ENCODE data around the gene ANKRD11. TPM values are rescaled to one million over a fixed set of nuclear protein-coding genes. Genes with fewer than 3 reads are reported as not detected.
"Not testable (repeated sequence)": the region's sequence is repeated elsewhere in the genome, so short reads cannot be mapped to it uniquely, and the experiment has no call there.

ANKRD11 gene
- total RNA-seq, 1 experiment from 2014 or later = 28.5 TPM

DNA sequence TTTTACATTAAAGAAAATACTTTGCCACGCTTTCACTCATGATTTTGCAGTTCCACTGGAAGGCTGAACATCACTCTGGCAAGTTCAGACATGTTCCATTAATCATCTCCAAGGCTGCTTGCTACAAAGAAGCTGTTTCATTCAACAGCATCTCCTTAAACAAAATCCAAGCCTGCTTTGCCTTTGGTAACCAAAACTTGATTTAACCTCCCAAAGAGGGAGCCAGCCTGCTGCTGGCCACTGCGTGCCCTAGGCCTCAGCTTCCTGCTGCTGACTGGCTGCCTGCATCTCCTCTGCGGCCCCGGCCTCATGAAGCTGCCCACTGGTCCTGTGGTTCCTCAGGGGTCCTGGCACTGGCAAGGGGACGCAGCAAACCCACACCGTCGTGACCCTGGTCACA is 31.8 kb downstream of the ANKRD11 start:
- H3K4me1 ChIP-seq (ENCODE audit: low read length) = no peaks in the 10 kb centered on the region
- H3K9ac ChIP-seq (ENCODE audit: low read length) = no peak overlapping the region
- no peak for DNase-seq
- H3K4me3 ChIP-seq (ENCODE audit: low read length) = no peak overlapping the region
- no peak overlapping the region for H2AFZ ChIP-seq (ENCODE audit: low read length)
- no peaks in the 10 kb centered on the region for H3K36me3 ChIP-seq (ENCODE audit: insufficient read depth, low read length)
- H3K4me2 ChIP-seq (ENCODE audit: low read depth, low read length, poor library complexity, severe bottlenecking) = no peak overlapping the region
- H3K9me2 ChIP-seq (replicated peaks; ENCODE audit: insufficient read depth, low read length) = no peaks in the 10 kb centered on the region
- peaks cover 10% of the 10 kb centered on the region; the same call in 1 of the 2 replicates for H3K9me3 ChIP-seq (ENCODE audit: low read length)
- H3K27ac ChIP-seq (ENCODE audit: low read length) = no peak overlapping the region
- peaks cover 48% of the 10 kb centered on the region for H3K79me2 ChIP-seq (ENCODE audit: low read length)
- H4K20me1 ChIP-seq (ENCODE audit: insufficient read depth, low read depth, low read length) = peaks cover 62% of the 10 kb centered on the region
- no peaks in the 10 kb centered on the region for H3K27me3 ChIP-seq (ENCODE audit: low read length)

DNA sequence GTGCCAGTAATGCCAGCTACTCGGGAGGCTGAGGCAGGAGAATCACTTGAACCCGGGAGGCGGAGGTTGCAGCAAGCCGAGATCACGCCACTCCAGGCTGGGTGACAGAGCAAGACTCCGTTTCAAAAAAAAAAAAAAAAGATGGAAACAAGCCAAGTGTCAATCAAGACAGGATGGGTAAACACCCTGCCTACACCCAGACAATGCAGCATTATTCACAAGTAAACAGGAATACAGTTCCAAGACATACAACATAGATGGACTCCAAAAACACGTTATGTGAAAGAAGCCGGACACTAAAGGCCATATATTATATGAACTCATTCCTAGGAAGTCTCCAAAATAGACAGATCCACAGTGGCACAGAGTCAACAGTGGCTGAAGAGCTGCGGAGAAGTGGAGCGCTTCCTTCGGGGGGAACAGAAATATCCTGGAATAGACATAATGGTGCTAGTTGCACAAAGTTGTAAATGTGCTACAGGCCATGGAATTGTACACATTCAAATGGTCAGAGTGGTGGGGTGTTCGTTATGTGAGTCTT is 33.9 kb downstream of the ANKRD11 start:
- no peak for DNase-seq
- Histone ChIP-seq H3K4me3 (ENCODE audit: low read length) (no peak overlapping the region), H3K27ac (ENCODE audit: low read length) (no peak overlapping the region), H3K9ac (ENCODE audit: low read length) (no peak overlapping the region), H4K20me1 (ENCODE audit: insufficient read depth, low read depth, low read length) (peaks cover 79% of the 10 kb centered on the region), H3K79me2 (ENCODE audit: low read length) (peaks cover 65% of the 10 kb centered on the region), H3K36me3 (ENCODE audit: insufficient read depth, low read length) (no peaks in the 10 kb centered on the region), H3K4me2 (ENCODE audit: low read depth, low read length, poor library complexity, severe bottlenecking) (no peak overlapping the region), H2AFZ (ENCODE audit: low read length) (no peak overlapping the region), H3K9me3 (ENCODE audit: low read length) (peaks cover 10% of the 10 kb centered on the region; the same call in 1 of the 2 replicates), H3K27me3 (ENCODE audit: low read length) (no peaks in the 10 kb centered on the region), H3K9me2 (replicated peaks; ENCODE audit: insufficient read depth, low read length) (no peaks in the 10 kb centered on the region), H3K4me1 (ENCODE audit: low read length) (no peaks in the 10 kb centered on the region)

GRCh38 chr16:89455692-89456091 is 34.7 kb downstream of the ANKRD11 start:
- Histone ChIP-seq H3K27me3 (ENCODE audit: low read length) (no peaks in the 10 kb centered on the region), H3K4me2 (ENCODE audit: low read depth, low read length, poor library complexity, severe bottlenecking) (no peak overlapping the region), H3K9me2 (replicated peaks; ENCODE audit: insufficient read depth, low read length) (no peaks in the 10 kb centered on the region), H4K20me1 (ENCODE audit: insufficient read depth, low read depth, low read length) (peaks cover 79% of the 10 kb centered on the region), H3K4me1 (ENCODE audit: low read length) (no peaks in the 10 kb centered on the region), H3K4me3 (ENCODE audit: low read length) (no peak overlapping the region), H3K27ac (ENCODE audit: low read length) (no peak overlapping the region), H3K79me2 (ENCODE audit: low read length) (peaks cover 65% of the 10 kb centered on the region), H3K9me3 (ENCODE audit: low read length) (peaks cover 10% of the 10 kb centered on the region; the same call in 1 of the 2 replicates), H3K36me3 (ENCODE audit: insufficient read depth, low read length) (no peaks in the 10 kb centered on the region), H2AFZ (ENCODE audit: low read length) (no peak overlapping the region), H3K9ac (ENCODE audit: low read length) (no peak overlapping the region)
- DNase-seq = no peak

- DNase-seq = peak; percentile 79
- peaks cover 81% of the 10 kb centered on the region for H4K20me1 ChIP-seq (ENCODE audit: insufficient read depth, low read depth, low read length)
- H3K27me3 ChIP-seq (ENCODE audit: low read length) = no peaks in the 10 kb centered on the region
- H3K4me2 ChIP-seq (ENCODE audit: low read depth, low read length, poor library complexity, severe bottlenecking) = no peak overlapping the region
- no peaks in the 10 kb centered on the region for H3K36me3 ChIP-seq (ENCODE audit: insufficient read depth, low read length)
- peaks cover 67% of the 10 kb centered on the region for H3K79me2 ChIP-seq (ENCODE audit: low read length)
- H3K9me3 ChIP-seq (ENCODE audit: low read length) = peaks cover 10% of the 10 kb centered on the region; the same call in 1 of the 2 replicates
- no peaks in the 10 kb centered on the region for H3K4me1 ChIP-seq (ENCODE audit: low read length)
- no peak overlapping the region for H2AFZ ChIP-seq (ENCODE audit: low read length)
- no peak overlapping the region for H3K27ac ChIP-seq (ENCODE audit: low read length)
- H3K9ac ChIP-seq (ENCODE audit: low read length) = no peak overlapping the region
- no peaks in the 10 kb centered on the region for H3K9me2 ChIP-seq (replicated peaks; ENCODE audit: insufficient read depth, low read length)
- no peak overlapping the region for H3K4me3 ChIP-seq (ENCODE audit: low read length)
Measured at GRCh38 chr16:89455178-89455577, 35.2 kb downstream of the ANKRD11 start.

DNA sequence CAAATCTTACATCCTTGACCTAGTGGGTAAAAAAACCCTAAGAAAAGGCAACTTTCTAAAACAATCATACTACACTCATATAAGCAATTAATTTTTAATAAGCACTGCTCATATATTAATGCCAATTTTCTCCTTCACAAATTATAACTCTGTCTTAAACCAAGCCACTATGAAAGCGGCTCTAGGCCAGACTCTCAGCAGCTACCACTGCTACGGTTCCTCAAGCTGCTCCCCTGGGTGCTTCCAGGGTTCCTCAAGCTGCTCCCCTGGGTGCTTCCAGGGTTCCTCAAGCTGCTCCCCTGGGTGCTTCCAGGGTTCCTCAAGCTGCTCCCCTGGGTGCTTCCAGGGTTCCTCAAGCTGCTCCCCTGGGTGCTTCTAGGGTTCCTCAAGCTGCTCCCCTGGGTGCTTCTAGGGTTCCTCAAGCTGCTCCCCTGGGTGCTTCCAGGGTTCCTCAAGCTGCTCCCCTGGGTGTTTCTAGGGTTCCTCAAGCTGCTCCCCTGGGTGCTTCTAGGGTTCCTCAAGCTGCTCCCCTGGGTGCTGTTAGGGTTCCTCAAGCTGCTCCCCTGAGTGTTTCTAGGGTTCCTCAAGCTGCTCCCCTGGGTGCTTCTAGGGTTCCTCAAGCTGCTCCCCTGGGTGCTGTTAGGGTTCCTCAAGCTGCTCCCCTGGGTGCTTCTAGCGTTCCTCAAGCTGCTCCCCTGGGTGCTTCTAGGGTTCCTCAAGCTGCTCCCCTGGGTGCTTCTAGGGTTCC is 35.8 kb downstream of the ANKRD11 start:
- H3K36me3 ChIP-seq (ENCODE audit: insufficient read depth, low read length); H3K27me3 ChIP-seq (ENCODE audit: low read length); H3K4me2 ChIP-seq (ENCODE audit: low read depth, low read length, poor library complexity, severe bottlenecking); H3K4me3 ChIP-seq (ENCODE audit: low read length); H3K9me2 ChIP-seq (replicated peaks; ENCODE audit: insufficient read depth, low read length); H2AFZ ChIP-seq (ENCODE audit: low read length); H3K9ac ChIP-seq (ENCODE audit: low read length); H3K4me1 ChIP-seq (ENCODE audit: low read length); H3K27ac ChIP-seq (ENCODE audit: low read length): not testable (repeated sequence)
- Histone ChIP-seq H3K9me3 (ENCODE audit: low read length) (peaks cover 10% of the 10 kb centered on the region; the same call in 1 of the 2 replicates), H4K20me1 (ENCODE audit: insufficient read depth, low read depth, low read length) (peaks cover 85% of the 10 kb centered on the region), H3K79me2 (ENCODE audit: low read length) (peaks cover 71% of the 10 kb centered on the region)
- DNase-seq = peak; percentile 63

DNA sequence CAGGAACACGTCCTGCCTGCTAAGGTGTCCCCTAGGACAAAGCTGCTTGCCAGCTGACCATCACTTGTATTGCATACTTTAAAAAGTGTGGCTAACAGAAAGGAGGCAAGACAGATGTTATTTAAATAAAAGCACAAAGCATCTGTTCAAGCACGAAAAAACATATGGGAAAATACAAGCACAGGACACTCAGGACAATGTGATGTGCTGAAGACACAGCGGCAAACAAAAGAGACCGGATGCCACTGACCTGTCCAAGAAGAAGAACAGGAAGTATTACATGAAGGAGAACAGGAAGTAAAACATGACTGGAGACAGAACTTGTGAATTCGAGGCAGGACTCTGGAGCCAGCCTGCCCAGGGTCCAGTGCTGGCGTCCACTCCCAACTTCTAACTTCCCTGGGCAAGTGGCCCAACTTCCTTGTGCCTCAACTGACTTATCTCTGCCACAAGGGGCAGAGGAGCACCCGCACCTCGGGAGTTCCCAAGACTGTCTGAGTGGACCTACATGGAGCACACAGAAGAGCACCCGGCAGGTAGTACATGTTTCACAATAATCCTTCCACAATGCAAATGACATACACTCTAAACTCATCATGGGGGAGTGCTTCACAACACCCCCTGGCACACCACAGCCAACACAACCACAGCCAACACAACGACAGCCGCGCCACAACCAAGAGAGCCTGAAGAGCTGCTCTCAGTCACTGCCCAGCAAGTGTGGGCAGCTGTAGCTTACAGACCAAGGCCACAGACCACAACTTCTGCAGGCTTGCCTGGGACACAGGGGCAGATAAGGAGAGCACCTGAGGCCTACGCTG is 36.6 kb downstream of the ANKRD11 start:
- Histone ChIP-seq H3K79me2 (ENCODE audit: low read length) (peaks cover 69% of the 10 kb centered on the region), H3K4me2 (ENCODE audit: low read depth, low read length, poor library complexity, severe bottlenecking) (no peak overlapping the region), H3K9me2 (replicated peaks; ENCODE audit: insufficient read depth, low read length) (no peaks in the 10 kb centered on the region), H2AFZ (ENCODE audit: low read length) (no peak overlapping the region), H3K9ac (ENCODE audit: low read length) (no peak overlapping the region), H3K27me3 (ENCODE audit: low read length) (no peaks in the 10 kb centered on the region), H3K4me3 (ENCODE audit: low read length) (no peak overlapping the region), H4K20me1 (ENCODE audit: insufficient read depth, low read depth, low read length) (peaks cover 87% of the 10 kb centered on the region), H3K36me3 (ENCODE audit: insufficient read depth, low read length) (no peaks in the 10 kb centered on the region), H3K27ac (ENCODE audit: low read length) (no peak overlapping the region), H3K4me1 (ENCODE audit: low read length) (no peaks in the 10 kb centered on the region), H3K9me3 (ENCODE audit: low read length) (peaks cover 10% of the 10 kb centered on the region; the same call in 1 of the 2 replicates)
- no peak for DNase-seq

- peaks cover 91% of the 10 kb centered on the region for H4K20me1 ChIP-seq (ENCODE audit: insufficient read depth, low read depth, low read length)
- no peaks in the 10 kb centered on the region for H3K27me3 ChIP-seq (ENCODE audit: low read length)
- H3K36me3 ChIP-seq (ENCODE audit: insufficient read depth, low read length) = no peaks in the 10 kb centered on the region
- peaks cover 10% of the 10 kb centered on the region; the same call in 1 of the 2 replicates for H3K9me3 ChIP-seq (ENCODE audit: low read length)
- no peak for DNase-seq
- H2AFZ ChIP-seq (ENCODE audit: low read length) = no peak overlapping the region
- H3K4me3 ChIP-seq (ENCODE audit: low read length) = no peak overlapping the region
- H3K79me2 ChIP-seq (ENCODE audit: low read length) = peaks cover 71% of the 10 kb centered on the region
- no peaks in the 10 kb centered on the region for H3K9me2 ChIP-seq (replicated peaks; ENCODE audit: insufficient read depth, low read length)
- no peaks in the 10 kb centered on the region for H3K4me1 ChIP-seq (ENCODE audit: low read length)
- H3K9ac ChIP-seq (ENCODE audit: low read length) = no peak overlapping the region
- no peak overlapping the region for H3K4me2 ChIP-seq (ENCODE audit: low read depth, low read length, poor library complexity, severe bottlenecking)
- no peak overlapping the region for H3K27ac ChIP-seq (ENCODE audit: low read length)
Measured at GRCh38 chr16:89452925-89453324, 37.4 kb downstream of the ANKRD11 start.

DNA sequence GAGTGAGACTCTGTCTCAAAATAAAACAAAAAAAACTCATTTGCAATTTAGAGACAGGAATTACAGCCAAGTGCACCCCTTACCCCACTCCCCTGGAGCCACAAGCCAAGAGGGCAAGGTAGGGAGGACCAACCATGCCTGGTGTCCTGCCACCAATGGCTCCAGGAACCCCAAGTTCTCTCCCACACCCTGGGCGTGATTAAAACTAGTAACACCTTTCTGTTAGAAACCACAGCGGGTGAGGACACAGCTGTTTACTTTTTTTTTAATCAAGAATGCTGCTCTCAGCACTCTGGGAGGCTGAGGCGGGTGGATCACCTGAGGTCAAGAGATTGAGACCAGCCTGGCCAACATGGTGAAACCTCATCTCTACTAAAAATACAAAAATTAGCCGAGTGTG is 38.1 kb downstream of the ANKRD11 start:
- Histone ChIP-seq H2AFZ (ENCODE audit: low read length) (no peak overlapping the region), H4K20me1 (ENCODE audit: insufficient read depth, low read depth, low read length) (peaks cover 91% of the 10 kb centered on the region), H3K9ac (ENCODE audit: low read length) (no peak overlapping the region), H3K36me3 (ENCODE audit: insufficient read depth, low read length) (no peaks in the 10 kb centered on the region), H3K9me3 (ENCODE audit: low read length) (peaks cover 10% of the 10 kb centered on the region; the same call in 1 of the 2 replicates), H3K27ac (ENCODE audit: low read length) (no peak overlapping the region), H3K4me2 (ENCODE audit: low read depth, low read length, poor library complexity, severe bottlenecking) (no peak overlapping the region), H3K9me2 (replicated peaks; ENCODE audit: insufficient read depth, low read length) (no peaks in the 10 kb centered on the region), H3K27me3 (ENCODE audit: low read length) (no peaks in the 10 kb centered on the region), H3K4me3 (ENCODE audit: low read length) (no peak overlapping the region), H3K4me1 (ENCODE audit: low read length) (no peaks in the 10 kb centered on the region), H3K79me2 (ENCODE audit: low read length) (peaks cover 71% of the 10 kb centered on the region)
- no peak for DNase-seq
